ENCODE data around the gene BICD2.

GRCh38 chr9:92737611-92738299 is 26.9 kb downstream of the BICD2 start:
- TF ChIP-seq EZH2phosphoT487 (IDR thresholded peaks at IDR 0.05; ENCODE audit: low read length): no peak
- no peak for TF ChIP-seq CTCF (IDR thresholded peaks at IDR 0.05; ENCODE audit: low read length)

Measured in MM.1S (cell line).